MCF 10A (cell line): ENCODE results near the gene ASB3. TPM values are rescaled to one million over a fixed set of nuclear protein-coding genes. Genes with fewer than 3 reads are reported as not detected.

Source experiments
- BruUV-seq: library from RNA; stranded (reverse); fragments of 400-500 nt; replicated peaks from 2 replicates; lab custom pipeline; 2021; lab: Mats Ljungman, UMichigan
- CTCF ChIA-PET: fragments of 300-600 bp; sonication (Branson Sonifier 250); formaldehyde crosslinking; extraction: SDS; loops from one replicate; lab custom pipeline; 2021; ENCODE audit warnings: antibody characterized with exemption, inconsistent platforms; lab: Yijun Ruan, JAX
- POLR2A ChIA-PET: fragments of 300-600, 350-650 bp; sonication (Branson Sonifier 250); formaldehyde crosslinking; extraction: SDS; loops from one replicate; lab custom pipeline; 2020; ENCODE audit warnings: antibody characterized with exemption, inconsistent platforms; lab: Yijun Ruan, JAX
- DNase-seq: peaks from one replicate; pipeline ENCODE4 v3.0.0-alpha.2; 2018; ENCODE audit not compliant: unreplicated experiment
- H3K27ac Mint-ChIP-seq: one replicate; pipeline ENCODE4 v1.8.0; 2022; ENCODE audit warnings: mild to moderate bottlenecking, low read depth, mixed read lengths; ENCODE audit not compliant: unreplicated experiment
- H3K27me3 Mint-ChIP-seq: one replicate; pipeline ENCODE4 v1.8.0; 2022; ENCODE audit warnings: mixed read lengths; ENCODE audit not compliant: insufficient read depth, unreplicated experiment
- H3K36me3 Mint-ChIP-seq: one replicate; pipeline ENCODE4 v1.8.0; 2022; ENCODE audit warnings: mild to moderate bottlenecking, moderate library complexity, mixed read lengths; ENCODE audit not compliant: insufficient read depth, unreplicated experiment
- H3K4me1 Mint-ChIP-seq: one replicate; pipeline ENCODE4 v1.8.0; 2022; ENCODE audit warnings: mixed read lengths; ENCODE audit not compliant: insufficient read depth, unreplicated experiment
- H3K4me3 Mint-ChIP-seq: one replicate; pipeline ENCODE4 v1.8.0; 2022; ENCODE audit warnings: mild to moderate bottlenecking, moderate library complexity, mixed read lengths; ENCODE audit not compliant: unreplicated experiment
- H3K9me3 Mint-ChIP-seq: one replicate; pipeline ENCODE4 v1.8.0; 2022; ENCODE audit warnings: mixed read lengths; ENCODE audit not compliant: unreplicated experiment
- intact Hi-C: fragments of 100-400 bp; cut with micrococcal nuclease; formaldehyde crosslinking; loops from 2 replicates; pipeline ENCODE4 v1.14.1; 2022
- total RNA-seq: library from RNA; stranded (reverse); gene quantifications from 2 replicates; pipeline ENCODE4 v1.2.3, GENCODE V29; 2022
- TF ChIP-seq, protein P1 (sequence below): fragments of 200-600 bp; IDR thresholded peaks from one replicate; pipeline ENCODE4 v1.8.0; 2022; ENCODE audit warnings: antibody characterized with exemption, mild to moderate bottlenecking; ENCODE audit not compliant: unreplicated experiment

Gene ASB3
- total RNA-seq, 1 experiment from 2014 or later, result 19.7 TPM

DNA sequence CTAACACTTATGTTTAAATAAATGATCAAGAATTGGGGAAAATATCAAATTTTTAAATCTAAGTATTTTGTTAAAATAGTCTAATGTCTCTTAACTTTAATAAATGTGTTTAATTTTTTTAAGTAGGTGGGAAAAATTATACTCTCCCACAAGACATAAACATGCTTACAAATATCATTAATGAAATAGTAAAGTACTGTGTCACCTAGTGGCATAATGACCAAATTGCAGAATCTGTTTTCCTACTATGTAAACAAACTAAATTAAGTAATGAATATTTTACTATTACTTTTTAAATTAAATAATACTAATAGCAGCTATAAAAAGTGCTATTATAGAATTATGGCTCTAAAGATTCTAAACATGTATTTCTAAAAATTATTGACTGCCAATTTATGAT is 71.2 kb downstream of the ASB3 start:
- H3K27me3 Mint-ChIP-seq, result no peaks in the 10 kb centered on the region
- TF ChIP-seq, protein P1, sequence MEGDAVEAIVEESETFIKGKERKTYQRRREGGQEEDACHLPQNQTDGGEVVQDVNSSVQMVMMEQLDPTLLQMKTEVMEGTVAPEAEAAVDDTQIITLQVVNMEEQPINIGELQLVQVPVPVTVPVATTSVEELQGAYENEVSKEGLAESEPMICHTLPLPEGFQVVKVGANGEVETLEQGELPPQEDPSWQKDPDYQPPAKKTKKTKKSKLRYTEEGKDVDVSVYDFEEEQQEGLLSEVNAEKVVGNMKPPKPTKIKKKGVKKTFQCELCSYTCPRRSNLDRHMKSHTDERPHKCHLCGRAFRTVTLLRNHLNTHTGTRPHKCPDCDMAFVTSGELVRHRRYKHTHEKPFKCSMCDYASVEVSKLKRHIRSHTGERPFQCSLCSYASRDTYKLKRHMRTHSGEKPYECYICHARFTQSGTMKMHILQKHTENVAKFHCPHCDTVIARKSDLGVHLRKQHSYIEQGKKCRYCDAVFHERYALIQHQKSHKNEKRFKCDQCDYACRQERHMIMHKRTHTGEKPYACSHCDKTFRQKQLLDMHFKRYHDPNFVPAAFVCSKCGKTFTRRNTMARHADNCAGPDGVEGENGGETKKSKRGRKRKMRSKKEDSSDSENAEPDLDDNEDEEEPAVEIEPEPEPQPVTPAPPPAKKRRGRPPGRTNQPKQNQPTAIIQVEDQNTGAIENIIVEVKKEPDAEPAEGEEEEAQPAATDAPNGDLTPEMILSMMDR, result peak; percentile 39
- no peak overlapping the region for H3K27ac Mint-ChIP-seq
- H3K4me1 Mint-ChIP-seq, result no peaks in the 10 kb centered on the region
- peaks cover 9% of the 10 kb centered on the region for H3K36me3 Mint-ChIP-seq
- H3K4me3 Mint-ChIP-seq, result no peak overlapping the region
- BruUV-seq, result no TSS peak
- intact Hi-C loops, result loop anchor here (1.0 to 10.0 kb wide), 4 partner anchors 255 to 901 kb away; no protein-coding TSS in a partner anchor
- H3K9me3 Mint-ChIP-seq, result no peaks in the 10 kb centered on the region
- POLR2A ChIA-PET, result no interaction called here
- CTCF ChIA-PET, result interaction anchor here (0.6 to 5.7 kb wide), 12 partner anchors 9 to 749 kb away, joined by 3 to 50 read pairs (median 4); no protein-coding TSS in a partner anchor
- DNase-seq, result peak; percentile 14

DNA sequence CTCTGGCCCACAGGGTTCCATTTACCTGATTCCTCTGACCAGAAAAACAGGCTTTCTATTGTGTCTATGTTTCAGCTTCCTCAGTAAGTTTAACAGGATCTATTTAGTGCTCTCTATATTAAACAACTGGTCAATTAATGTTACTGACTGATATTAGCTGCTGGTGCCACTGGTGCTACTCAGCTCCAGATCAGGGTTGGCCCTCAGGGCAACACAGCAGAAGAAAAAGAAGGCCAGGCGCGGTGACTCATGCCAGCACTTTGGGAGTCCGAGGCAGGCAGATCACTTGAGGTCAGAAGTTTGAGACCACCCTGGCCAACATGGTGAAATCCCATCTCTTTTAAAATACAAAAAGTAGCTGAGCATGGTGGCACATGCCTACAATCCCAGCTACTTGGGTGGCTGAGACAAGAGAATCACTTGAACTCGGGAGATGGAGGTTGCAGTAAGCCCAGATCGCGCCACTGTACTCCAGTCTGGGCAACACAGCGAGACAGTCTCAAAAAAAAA is 75.4 kb downstream of the ASB3 start:
- Mint-ChIP-seq H3K27ac (no peak overlapping the region), H3K4me1 (no peaks in the 10 kb centered on the region), H3K36me3 (peaks cover 25% of the 10 kb centered on the region), H3K27me3 (no peaks in the 10 kb centered on the region), H3K9me3 (peaks cover 11% of the 10 kb centered on the region), H3K4me3 (no peak overlapping the region)
- ChIA-PET POLR2A (no interaction called here), CTCF (interaction anchor here (0.6 to 4.4 kb wide), 5 partner anchors 11 to 901 kb away, joined by 3 to 26 read pairs (median 4); no protein-coding TSS in a partner anchor)
- no TSS peak for BruUV-seq
- TF ChIP-seq, protein P1, result no peak
- intact Hi-C loops, result loop anchor here (5.0 to 10.0 kb wide), 3 partner anchors 507 to 897 kb away; no protein-coding TSS in a partner anchor
- DNase-seq, result no peak

DNA sequence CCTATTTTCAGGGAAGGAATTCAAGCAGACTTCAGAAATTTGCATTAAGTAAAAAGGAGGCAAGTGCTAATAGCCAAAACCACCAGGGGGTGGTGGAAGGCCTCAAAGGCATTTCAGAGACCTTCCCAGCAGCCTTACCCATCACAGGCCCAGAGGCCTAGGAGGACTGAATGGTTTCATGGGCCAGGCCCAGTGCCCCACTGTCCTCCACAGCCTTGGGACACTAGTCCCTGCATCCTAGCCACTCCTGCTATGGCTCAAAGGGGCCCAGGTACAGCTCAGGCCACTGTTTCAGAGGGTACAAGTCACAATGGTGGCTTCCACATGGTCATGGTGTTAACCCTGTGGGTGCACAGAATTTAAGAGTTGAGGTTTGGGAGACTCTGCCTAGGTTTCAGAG is 77.8 kb downstream of the ASB3 start:
- intact Hi-C loops, result no loop called here
- POLR2A ChIA-PET, result no interaction called here
- Mint-ChIP-seq H3K27ac (no peak overlapping the region), H3K9me3 (peaks cover 11% of the 10 kb centered on the region), H3K4me3 (no peak overlapping the region), H3K36me3 (peaks cover 25% of the 10 kb centered on the region), H3K27me3 (no peaks in the 10 kb centered on the region), H3K4me1 (no peaks in the 10 kb centered on the region)
- CTCF ChIA-PET, result no interaction called here
- no peak for DNase-seq
- no TSS peak for BruUV-seq
- TF ChIP-seq, protein P1, result no peak

- H3K27ac Mint-ChIP-seq, result no peak overlapping the region
- ChIA-PET POLR2A (no interaction called here), CTCF (interaction anchor here (1.0 kb wide), 1 partner anchor 15 kb away, joined by 3 read pairs; no protein-coding TSS in a partner anchor)
- no peaks in the 10 kb centered on the region for H3K9me3 Mint-ChIP-seq
- no peak for DNase-seq
- H3K27me3 Mint-ChIP-seq, result no peaks in the 10 kb centered on the region
- peaks cover 20% of the 10 kb centered on the region for H3K36me3 Mint-ChIP-seq
- no TSS peak for BruUV-seq
- TF ChIP-seq, protein P1, result no peak
- H3K4me1 Mint-ChIP-seq, result no peaks in the 10 kb centered on the region
- H3K4me3 Mint-ChIP-seq, result no peak overlapping the region
- intact Hi-C loops, result no loop called here
These were observed 85.5 kb downstream of the ASB3 start for GRCh38 chr2:53701221-53701620.
